T-helper 2 cell treated with Interferon-gamma antibody and Interleukin-4, amounts not matched to agents 100 ng/mL and 5 ng/mL, for 36 hours (primary cell): ENCODE results near the gene C10orf90. TPM values are rescaled to one million over a fixed set of nuclear protein-coding genes. Genes with fewer than 3 reads are reported as not detected.

Experiments
- intact Hi-C: fragments of 100-400 bp; cut with micrococcal nuclease; formaldehyde crosslinking; loops from one replicate; pipeline ENCODE4 v1.15.1; 2023
- total RNA-seq: library from RNA; stranded (reverse); gene quantifications from 2 replicates; pipeline ENCODE4 v1.2.3, GENCODE V29; 2022

C10orf90 gene
- total RNA-seq, 1 donor from 2014 or later: not detected

DNA sequence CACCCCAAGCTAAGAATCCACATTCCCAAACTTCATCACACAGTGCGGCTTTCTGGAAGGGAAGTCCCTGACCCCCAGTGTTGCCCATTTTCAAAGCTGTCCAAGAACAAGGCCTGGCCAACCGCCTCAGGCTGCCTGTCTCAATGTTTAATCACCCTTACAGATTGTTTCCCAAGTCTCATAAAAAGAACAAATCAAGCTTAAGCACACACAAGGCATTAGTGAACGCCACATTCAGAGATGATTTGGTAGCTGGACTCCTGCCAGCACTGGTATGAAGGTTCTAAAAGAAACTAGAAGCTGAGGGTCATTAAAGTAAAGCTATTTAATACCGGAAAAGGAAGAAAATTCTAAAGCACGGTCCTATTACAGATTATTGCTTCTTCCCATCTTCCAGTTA is 35.6 kb downstream of the C10orf90 start:
- intact Hi-C loops: no loop called here

- intact Hi-C loops: no loop called here
Observed at GRCh38 chr10:126634347-126634746, 36.1 kb downstream of the C10orf90 start.

- intact Hi-C loops: no loop called here
Observed at GRCh38 chr10:126632705-126633104, 37.8 kb downstream of the C10orf90 start.

GRCh38 chr10:126629925-126630624 is 40.4 kb downstream of the C10orf90 start:
- intact Hi-C loops: no loop called here

DNA sequence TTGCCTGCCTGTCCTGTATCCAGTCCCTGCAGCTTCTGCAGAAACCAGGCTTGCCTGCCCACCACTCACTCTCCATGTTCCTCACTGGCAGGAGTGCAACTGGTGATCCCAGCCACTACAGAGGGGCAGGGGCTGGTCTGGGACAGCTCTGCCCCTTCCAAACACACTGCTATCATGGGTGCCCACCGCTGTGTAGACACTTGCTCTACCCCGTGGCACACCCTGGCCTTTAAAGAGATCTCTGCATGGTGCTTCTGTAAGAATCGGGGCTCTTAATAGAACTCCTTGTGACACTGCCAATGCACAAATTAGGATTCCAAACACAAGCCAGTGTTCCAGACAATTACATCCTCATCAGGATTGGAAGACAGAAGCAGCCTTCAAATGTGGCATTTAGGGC is 41.7 kb downstream of the C10orf90 start:
- intact Hi-C loops: no loop called here

- intact Hi-C loops: no loop called here
Observed at GRCh38 chr10:126621846-126622245, 48.6 kb downstream of the C10orf90 start.

GRCh38 chr10:126618466-126618865 is 52.0 kb downstream of the C10orf90 start:
- intact Hi-C loops: no loop called here

DNA sequence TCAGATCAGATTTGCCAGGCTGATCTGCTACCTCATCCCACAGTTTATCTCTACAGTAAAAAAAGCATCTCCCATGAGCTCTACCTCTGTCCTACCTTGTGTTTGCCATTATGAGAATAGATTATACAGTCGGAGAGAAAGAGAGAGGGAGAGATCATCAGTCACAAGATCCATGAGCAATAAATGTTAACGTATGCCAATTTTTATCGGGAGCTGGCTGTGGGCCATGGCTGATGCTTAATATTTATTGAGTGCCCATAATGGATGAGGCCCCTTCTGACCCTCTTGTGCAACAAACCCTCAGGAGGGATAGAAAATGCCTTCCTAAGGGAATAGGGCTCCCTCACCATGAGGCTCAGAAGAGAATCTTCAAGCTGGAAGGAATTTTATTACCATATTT is 52.8 kb downstream of the C10orf90 start:
- intact Hi-C loops: no loop called here

DNA sequence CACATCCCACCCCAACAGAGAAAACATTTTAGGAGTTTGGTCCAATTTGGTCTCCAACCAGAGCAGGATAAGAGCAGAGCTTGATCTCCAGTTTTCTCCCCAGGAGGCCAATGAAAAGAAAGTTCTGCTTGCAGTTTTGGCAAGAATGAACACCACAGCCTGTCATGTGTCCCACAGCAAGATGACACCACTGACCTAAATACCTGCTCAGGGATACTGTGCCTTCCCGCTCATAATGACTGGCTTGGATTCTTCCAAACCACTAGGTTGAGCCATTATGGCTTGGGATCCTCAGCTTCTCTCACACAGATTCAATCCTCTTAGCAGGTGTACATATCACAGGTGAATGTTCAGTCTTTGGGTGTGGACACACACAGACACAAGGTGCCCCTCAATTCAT is 53.3 kb downstream of the C10orf90 start:
- intact Hi-C loops: no loop called here

DNA sequence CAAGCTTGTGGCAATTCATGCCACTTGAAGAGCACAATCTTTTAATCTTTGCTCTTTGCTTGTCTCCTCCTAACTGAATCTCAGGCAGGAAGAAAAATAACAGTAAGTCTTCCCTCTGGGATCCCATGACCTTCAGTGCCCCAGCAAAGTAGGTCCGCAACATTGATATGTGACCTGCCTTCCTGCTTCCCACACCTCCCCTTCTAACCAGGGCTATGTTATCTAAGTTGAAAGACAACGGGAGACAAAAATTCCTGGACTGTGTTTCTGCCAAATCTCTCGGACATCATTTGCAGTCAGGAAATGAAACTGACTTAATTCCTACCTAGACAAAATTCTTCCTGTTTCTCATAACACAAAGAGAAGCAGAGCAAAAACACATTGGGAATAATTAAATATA is 53.8 kb downstream of the C10orf90 start:
- intact Hi-C loops: no loop called here

GRCh38 chr10:126611303-126611702 is 59.2 kb downstream of the C10orf90 start:
- intact Hi-C loops: no loop called here

- intact Hi-C loops: no loop called here
Observed at GRCh38 chr10:126609566-126609965, 60.9 kb downstream of the C10orf90 start.

DNA sequence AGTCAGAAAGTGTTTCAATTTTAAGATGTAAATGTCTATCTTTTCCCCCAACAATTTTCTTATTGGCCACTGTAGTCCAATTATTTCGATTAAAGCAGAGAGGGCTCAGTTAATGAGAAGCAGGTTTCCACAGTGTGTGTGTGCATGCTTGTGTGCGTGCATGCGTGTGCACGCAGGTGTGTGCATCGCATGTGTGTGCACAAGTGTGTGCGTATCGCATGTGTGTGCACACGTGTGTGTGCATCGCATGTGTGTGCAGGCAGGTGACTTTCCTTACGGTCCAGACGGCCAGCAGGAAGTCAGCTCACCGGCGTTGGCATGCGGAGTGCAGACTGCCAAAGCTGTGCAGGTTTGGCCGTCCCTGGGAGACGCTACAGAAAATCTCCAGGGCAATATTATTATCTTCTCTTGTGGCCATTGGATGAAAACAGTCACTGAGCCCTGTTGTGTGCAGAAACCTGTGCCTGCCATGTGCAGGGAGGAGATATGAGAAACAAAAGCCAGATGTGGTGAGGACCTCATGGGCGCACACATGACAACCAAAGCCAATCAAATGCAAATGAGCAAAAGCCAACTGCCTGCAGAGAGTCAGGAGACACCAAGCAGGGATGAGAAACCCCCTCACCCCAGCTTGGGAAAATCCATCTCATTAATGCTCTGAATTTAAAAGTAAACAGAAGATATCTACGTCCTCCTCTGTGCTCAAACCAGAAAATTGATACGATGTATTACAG is 70.4 kb downstream of the C10orf90 start:
- intact Hi-C loops: loop anchor here (5.0 kb wide), 1 partner anchor 733 kb away; no protein-coding TSS in a partner anchor

DNA sequence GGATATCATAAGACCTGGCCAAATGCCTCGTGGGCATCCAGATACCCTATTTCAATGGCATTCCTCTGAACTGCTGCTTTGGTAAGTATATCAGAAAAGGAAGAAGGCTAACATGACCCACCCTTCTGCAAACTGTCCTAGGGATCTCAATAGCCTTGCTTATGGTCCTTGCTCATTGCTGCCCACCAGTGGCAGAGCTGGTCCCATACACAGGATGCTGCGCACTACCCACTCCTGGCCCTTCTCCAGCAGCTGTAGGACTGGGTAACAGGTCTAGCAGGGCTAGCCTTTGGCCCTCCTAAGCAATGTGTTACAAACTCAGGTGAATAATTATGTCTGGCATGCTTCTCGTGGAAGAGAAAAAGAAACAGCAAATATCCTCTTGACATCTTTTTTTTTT is 72.5 kb downstream of the C10orf90 start:
- intact Hi-C loops: loop anchor here (5.0 kb wide), 1 partner anchor 731 kb away; no protein-coding TSS in a partner anchor

DNA sequence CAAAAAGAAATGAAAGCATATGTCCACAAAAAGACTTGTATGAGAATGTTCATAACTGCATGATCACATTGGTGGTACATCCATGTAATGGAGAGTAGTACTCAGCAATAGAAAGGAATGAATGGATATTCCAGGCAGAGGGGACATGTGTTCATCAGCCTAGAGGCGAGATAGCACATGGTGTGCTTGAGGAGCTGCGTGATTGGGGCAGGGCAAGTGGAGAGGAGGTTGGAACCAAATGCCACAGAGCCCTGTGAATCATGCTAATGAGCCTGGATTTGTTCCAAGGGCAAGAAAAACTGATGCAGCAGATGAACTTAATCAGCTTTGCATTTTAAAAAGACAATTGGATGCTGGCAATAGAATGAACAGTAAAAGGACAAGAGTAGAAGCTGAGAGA is 73.3 kb downstream of the C10orf90 start:
- intact Hi-C loops: loop anchor here (5.0 kb wide), 1 partner anchor 730 kb away; no protein-coding TSS in a partner anchor

GRCh38 chr10:126596472-126597016 is 73.9 kb downstream of the C10orf90 start:
- intact Hi-C loops: loop anchor here (5.0 kb wide), 1 partner anchor 729 kb away; no protein-coding TSS in a partner anchor

DNA sequence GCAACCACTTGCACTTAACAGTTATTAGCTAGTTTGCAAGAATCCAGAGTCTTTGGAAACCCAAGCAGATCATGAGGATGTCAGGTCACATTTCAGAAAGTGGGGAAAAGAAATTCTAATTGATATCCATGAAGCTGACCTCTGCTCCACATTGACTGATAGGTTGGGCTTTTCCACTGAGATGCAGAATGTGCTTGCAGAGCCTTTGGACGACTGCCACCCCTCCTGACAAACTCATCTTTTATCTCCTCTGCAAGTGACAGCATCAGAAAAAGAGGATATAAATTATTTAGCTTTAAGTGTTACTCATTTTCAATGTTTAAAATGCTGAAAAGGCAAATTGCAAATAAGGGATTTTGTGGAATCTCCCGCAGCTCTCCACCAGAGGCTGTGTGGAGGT is 75.3 kb downstream of the C10orf90 start:
- intact Hi-C loops: loop anchor here (5.0 kb wide), 1 partner anchor 728 kb away; no protein-coding TSS in a partner anchor

- intact Hi-C loops: no loop called here
Observed at GRCh38 chr10:126593968-126594701, 76.4 kb downstream of the C10orf90 start.

GRCh38 chr10:126592901-126593300 is 77.6 kb downstream of the C10orf90 start:
- intact Hi-C loops: no loop called here

GRCh38 chr10:126588024-126588423 is 82.5 kb downstream of the C10orf90 start:
- intact Hi-C loops: no loop called here

- intact Hi-C loops: no loop called here
Observed at GRCh38 chr10:126586878-126587277, 83.6 kb downstream of the C10orf90 start.

GRCh38 chr10:126586128-126586527 is 84.4 kb downstream of the C10orf90 start:
- intact Hi-C loops: no loop called here
